ENCODE data around the gene TMEM131. TPM values are rescaled to one million over a fixed set of nuclear protein-coding genes. Genes with fewer than 3 reads are reported as not detected.

Gene TMEM131
- total RNA-seq, 2 experiments from 2014 or later: 17.4 to 32.3 TPM

GRCh38 chr2:98037206-98037605 is 41.5 kb upstream of the TMEM131 start:
- no peak for DNase-seq (ENCODE audit: low spot score)
- ChIA-PET POLR2A (interaction anchor here (0.7 to 1.6 kb wide), 5 partner anchors 9 to 227 kb away, joined by 3 to 7 read pairs (median 4); no protein-coding TSS in a partner anchor), CTCF (ENCODE audit: unreplicated experiment) (interaction anchor here (1.0 kb wide), 1 partner anchor 9 kb away, joined by 3 read pairs; no protein-coding TSS in a partner anchor)
- no peak overlapping the region for H2AFZ ChIP-seq (ENCODE audit: low read length)
- no peaks in the 10 kb centered on the region for H4K20me1 ChIP-seq (ENCODE audit: insufficient read depth, low read length)
- no peaks in the 10 kb centered on the region for H3K9me3 ChIP-seq (ENCODE audit: low read length)
- BruUV-seq (replicated peaks): no TSS peak
- TF ChIP-seq, protein P1, sequence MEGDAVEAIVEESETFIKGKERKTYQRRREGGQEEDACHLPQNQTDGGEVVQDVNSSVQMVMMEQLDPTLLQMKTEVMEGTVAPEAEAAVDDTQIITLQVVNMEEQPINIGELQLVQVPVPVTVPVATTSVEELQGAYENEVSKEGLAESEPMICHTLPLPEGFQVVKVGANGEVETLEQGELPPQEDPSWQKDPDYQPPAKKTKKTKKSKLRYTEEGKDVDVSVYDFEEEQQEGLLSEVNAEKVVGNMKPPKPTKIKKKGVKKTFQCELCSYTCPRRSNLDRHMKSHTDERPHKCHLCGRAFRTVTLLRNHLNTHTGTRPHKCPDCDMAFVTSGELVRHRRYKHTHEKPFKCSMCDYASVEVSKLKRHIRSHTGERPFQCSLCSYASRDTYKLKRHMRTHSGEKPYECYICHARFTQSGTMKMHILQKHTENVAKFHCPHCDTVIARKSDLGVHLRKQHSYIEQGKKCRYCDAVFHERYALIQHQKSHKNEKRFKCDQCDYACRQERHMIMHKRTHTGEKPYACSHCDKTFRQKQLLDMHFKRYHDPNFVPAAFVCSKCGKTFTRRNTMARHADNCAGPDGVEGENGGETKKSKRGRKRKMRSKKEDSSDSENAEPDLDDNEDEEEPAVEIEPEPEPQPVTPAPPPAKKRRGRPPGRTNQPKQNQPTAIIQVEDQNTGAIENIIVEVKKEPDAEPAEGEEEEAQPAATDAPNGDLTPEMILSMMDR (conservative IDR thresholded peaks at IDR 0.05; ENCODE audit: low read length): no peak
- TF ChIP-seq EZH2phosphoT487 (IDR thresholded peaks at IDR 0.05; ENCODE audit: borderline replicate concordance, low read depth, low read length): no peak
- H3K27ac ChIP-seq (ENCODE audit: low read depth, low read length, poor library complexity, severe bottlenecking): no peak overlapping the region
- no peaks in the 10 kb centered on the region for H3K36me3 ChIP-seq (ENCODE audit: insufficient read depth, low read length)
- H3K9me2 ChIP-seq (ENCODE audit: insufficient read depth, low read length): no peaks in the 10 kb centered on the region
- intact Hi-C loops (cut with micrococcal nuclease; ENCODE audit: unreplicated experiment): no loop called here
- no peaks in the 10 kb centered on the region for H3K79me2 ChIP-seq (ENCODE audit: insufficient read depth, low read depth, low read length)
- no peak overlapping the region for H3K4me2 ChIP-seq (ENCODE audit: low read length)
- H3K4me1 ChIP-seq (ENCODE audit: insufficient read depth, low read length, poor library complexity, severe bottlenecking): peaks cover 19% of the 10 kb centered on the region
- H3K4me3 ChIP-seq (ENCODE audit: low read depth, low read length, poor library complexity, severe bottlenecking): no peak overlapping the region

GRCh38 chr2:98036349-98037000 is 40.7 kb upstream of the TMEM131 start:
- DNase-seq (ENCODE audit: low spot score): no peak
- H3K4me1 ChIP-seq (ENCODE audit: insufficient read depth, low read length, poor library complexity, severe bottlenecking): peaks cover 23% of the 10 kb centered on the region
- no TSS peak for BruUV-seq (replicated peaks)
- H3K27ac ChIP-seq (ENCODE audit: low read depth, low read length, poor library complexity, severe bottlenecking): no peak overlapping the region
- no peaks in the 10 kb centered on the region for H3K36me3 ChIP-seq (ENCODE audit: insufficient read depth, low read length)
- H3K9me3 ChIP-seq (ENCODE audit: low read length): no peaks in the 10 kb centered on the region
- no peak for TF ChIP-seq EZH2phosphoT487 (IDR thresholded peaks at IDR 0.05; ENCODE audit: borderline replicate concordance, low read depth, low read length)
- TF ChIP-seq, protein P1 (conservative IDR thresholded peaks at IDR 0.05; ENCODE audit: low read length): no peak
- ChIA-PET POLR2A (interaction anchor here (0.7 to 1.6 kb wide), 4 partner anchors 9 to 226 kb away, joined by 3 to 7 read pairs (median 4); no protein-coding TSS in a partner anchor), CTCF (ENCODE audit: unreplicated experiment) (no interaction called here)
- H3K4me3 ChIP-seq (ENCODE audit: low read depth, low read length, poor library complexity, severe bottlenecking): no peak overlapping the region
- H4K20me1 ChIP-seq (ENCODE audit: insufficient read depth, low read length): no peaks in the 10 kb centered on the region
- no peak overlapping the region for H2AFZ ChIP-seq (ENCODE audit: low read length)
- H3K4me2 ChIP-seq (ENCODE audit: low read length): no peak overlapping the region
- no peaks in the 10 kb centered on the region for H3K9me2 ChIP-seq (ENCODE audit: insufficient read depth, low read length)
- H3K79me2 ChIP-seq (ENCODE audit: insufficient read depth, low read depth, low read length): no peaks in the 10 kb centered on the region
- intact Hi-C loops (cut with micrococcal nuclease; ENCODE audit: unreplicated experiment): no loop called here

GRCh38 chr2:98034745-98035144 is 39.0 kb upstream of the TMEM131 start:
- H3K4me3 ChIP-seq (ENCODE audit: low read depth, low read length, poor library complexity, severe bottlenecking): no peak overlapping the region
- no peaks in the 10 kb centered on the region for H3K9me2 ChIP-seq (ENCODE audit: insufficient read depth, low read length)
- H2AFZ ChIP-seq (ENCODE audit: low read length): no peak overlapping the region
- no peaks in the 10 kb centered on the region for H3K36me3 ChIP-seq (ENCODE audit: insufficient read depth, low read length)
- DNase-seq (ENCODE audit: low spot score): no peak
- H3K27ac ChIP-seq (ENCODE audit: low read depth, low read length, poor library complexity, severe bottlenecking): no peak overlapping the region
- H3K4me1 ChIP-seq (ENCODE audit: insufficient read depth, low read length, poor library complexity, severe bottlenecking): peaks cover 23% of the 10 kb centered on the region
- H3K4me2 ChIP-seq (ENCODE audit: low read length): no peak overlapping the region
- BruUV-seq (replicated peaks): no TSS peak
- TF ChIP-seq, protein P1 (conservative IDR thresholded peaks at IDR 0.05; ENCODE audit: low read length): no peak
- TF ChIP-seq EZH2phosphoT487 (IDR thresholded peaks at IDR 0.05; ENCODE audit: borderline replicate concordance, low read depth, low read length): no peak
- H4K20me1 ChIP-seq (ENCODE audit: insufficient read depth, low read length): no peaks in the 10 kb centered on the region
- ChIA-PET CTCF (ENCODE audit: unreplicated experiment) (no interaction called here), POLR2A (no interaction called here)
- no peaks in the 10 kb centered on the region for H3K79me2 ChIP-seq (ENCODE audit: insufficient read depth, low read depth, low read length)
- no peaks in the 10 kb centered on the region for H3K9me3 ChIP-seq (ENCODE audit: low read length)
- intact Hi-C loops (cut with micrococcal nuclease; ENCODE audit: unreplicated experiment): no loop called here
